Lung (tissue), 12 donors: Measurements from ENCODE around the gene SETBP1. TPM values are rescaled to one million over a fixed set of nuclear protein-coding genes. Genes with fewer than 3 reads are reported as not detected.

Source experiments
- ATAC-seq: fragments of 200-7000 bp; cut with Tn5 transposase; one replicate; pipeline ENCODE4 v1.9.1; 2020; ENCODE audit warnings: moderate number of reproducible peaks; ENCODE audit not compliant: insufficient read depth, low FRiP score
- DNase-seq, 3 donors: peaks; one replicate each; pipeline ENCODE4 v3.0.0-alpha.2; 2013 to 2017
- H3K27ac ChIP-seq, 2 donors: one replicate each; pipeline ENCODE4 v1.5.1; 2013; ENCODE audit warnings: mild to moderate bottlenecking in 2 of 2, moderate library complexity in 2 of 2, control low read depth in 1 of 2, inconsistent platforms in 1 of 2, low read depth in 1 of 2, low read length in 1 of 2
- H3K27me3 ChIP-seq, 3 donors: one replicate each; pipeline ENCODE4 v1.5.1; 2013; ENCODE audit warnings: low read length in 2 of 3; ENCODE audit not compliant: control insufficient read depth in 3 of 3, insufficient read depth in 3 of 3
- H3K36me3 ChIP-seq, 4 donors: one replicate each; pipeline ENCODE4 v1.5.1; 2013; ENCODE audit warnings: low read length in 4 of 4, mild to moderate bottlenecking in 1 of 4, moderate library complexity in 1 of 4; ENCODE audit not compliant: control insufficient read depth in 4 of 4, insufficient read depth in 4 of 4
- H3K4me1 ChIP-seq, 5 donors: one replicate each; pipeline ENCODE4 v1.5.1; 2013; ENCODE audit warnings: low read length in 5 of 5, mild to moderate bottlenecking in 2 of 5, moderate library complexity in 1 of 5; ENCODE audit not compliant: control insufficient read depth in 5 of 5, insufficient read depth in 5 of 5
- H3K4me3 ChIP-seq: one replicate; pipeline ENCODE4 v1.5.1; 2013; ENCODE audit warnings: mild to moderate bottlenecking, control low read depth, moderate library complexity
- H3K9ac ChIP-seq, 2 donors: one replicate each; pipeline ENCODE4 v1.5.1; 2013; ENCODE audit warnings: low read length in 2 of 2, control low read depth in 1 of 2; ENCODE audit not compliant: insufficient read depth in 1 of 2
- H3K9me3 ChIP-seq, 4 donors: one replicate each; pipeline ENCODE4 v1.5.1; 2013; ENCODE audit warnings: low read length in 3 of 4, mild to moderate bottlenecking in 1 of 4, moderate library complexity in 1 of 4; ENCODE audit not compliant: control insufficient read depth in 4 of 4, insufficient read depth in 3 of 4
- WGBS, 2 donors: extraction: QIAGEN DNeasy Blood & Tissue Kit; methylation state at CpG; one replicate each; pipeline ENCODE4 v1.1.7; 2013; 5-methylcytosine and 5-hydroxymethylcytosine counted together
- polyA plus RNA-seq, 2 donors: library from polyadenylated mRNA; stranded (reverse); fragments of 200-250 nt; gene quantifications; one replicate each; pipeline ENCODE4 v1.2.1, GENCODE V29; 2013
- total RNA-seq, 2 donors: library from RNA; depleted of rRNA in 1 of 2; stranded (reverse); fragments of >200 nt in 1 of 2; gene quantifications; one replicate each; pipeline ENCODE4 v1.2.1, GENCODE V29; 2014 to 2021
- TF ChIP-seq, protein P1 (sequence below): IDR thresholded peaks from 2 replicates; pipeline ENCODE4 v1.5.1; 2012; ENCODE audit warnings: mild to moderate bottlenecking; ENCODE audit errors: control extremely low read depth, extremely low read depth
- donor health status: control.
- donor health status: control.
- donor health status: Bipolar disorder and iron deficiency.
- donor health status: healthy.
- donor health status: DM: yes; HTN: yes; CAD: no.

The SETBP1 gene
- total and polyA plus RNA-seq, 4 donors = 1.6 to 43.8 (median 16.6) TPM

DNA sequence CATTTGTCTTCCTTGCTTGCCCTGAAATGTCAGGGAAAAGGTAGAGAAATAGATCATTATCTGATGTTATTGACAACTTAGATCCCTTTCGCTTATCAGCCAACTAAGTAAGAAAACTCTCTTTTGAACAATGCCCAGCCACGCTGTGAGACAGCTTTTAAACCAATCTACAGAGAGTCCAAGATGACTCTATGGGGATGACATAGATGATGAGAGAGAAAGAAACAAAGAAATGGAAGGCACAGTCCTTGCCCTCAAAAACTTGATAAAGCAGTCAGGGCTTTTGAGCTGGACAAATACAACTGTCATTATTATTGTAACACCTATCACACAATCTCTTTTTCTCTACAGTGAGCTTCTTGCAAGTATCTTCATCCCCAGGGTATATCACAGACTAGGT, 222.6 kb downstream of the SETBP1 start:
- H3K27ac ChIP-seq = no peak overlapping the region
- no peaks in the 10 kb centered on the region for H3K27me3 ChIP-seq
- ATAC-seq (no peak), DNase-seq (no peak)
- no peak overlapping the region for H3K9ac ChIP-seq
- WGBS, 2 donors = 94 to 99% methylated on average over 2 of the region's 2 CpGs
- H3K4me1 ChIP-seq = peaks cover 0 to 9% (median 2%) of the 10 kb centered on the region in 5 donors
- H3K9me3 ChIP-seq = no peaks in the 10 kb centered on the region
- no peaks in the 10 kb centered on the region for H3K36me3 ChIP-seq
- TF ChIP-seq, protein P1, sequence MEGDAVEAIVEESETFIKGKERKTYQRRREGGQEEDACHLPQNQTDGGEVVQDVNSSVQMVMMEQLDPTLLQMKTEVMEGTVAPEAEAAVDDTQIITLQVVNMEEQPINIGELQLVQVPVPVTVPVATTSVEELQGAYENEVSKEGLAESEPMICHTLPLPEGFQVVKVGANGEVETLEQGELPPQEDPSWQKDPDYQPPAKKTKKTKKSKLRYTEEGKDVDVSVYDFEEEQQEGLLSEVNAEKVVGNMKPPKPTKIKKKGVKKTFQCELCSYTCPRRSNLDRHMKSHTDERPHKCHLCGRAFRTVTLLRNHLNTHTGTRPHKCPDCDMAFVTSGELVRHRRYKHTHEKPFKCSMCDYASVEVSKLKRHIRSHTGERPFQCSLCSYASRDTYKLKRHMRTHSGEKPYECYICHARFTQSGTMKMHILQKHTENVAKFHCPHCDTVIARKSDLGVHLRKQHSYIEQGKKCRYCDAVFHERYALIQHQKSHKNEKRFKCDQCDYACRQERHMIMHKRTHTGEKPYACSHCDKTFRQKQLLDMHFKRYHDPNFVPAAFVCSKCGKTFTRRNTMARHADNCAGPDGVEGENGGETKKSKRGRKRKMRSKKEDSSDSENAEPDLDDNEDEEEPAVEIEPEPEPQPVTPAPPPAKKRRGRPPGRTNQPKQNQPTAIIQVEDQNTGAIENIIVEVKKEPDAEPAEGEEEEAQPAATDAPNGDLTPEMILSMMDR = no peak
- H3K4me3 ChIP-seq = no peak overlapping the region

DNA sequence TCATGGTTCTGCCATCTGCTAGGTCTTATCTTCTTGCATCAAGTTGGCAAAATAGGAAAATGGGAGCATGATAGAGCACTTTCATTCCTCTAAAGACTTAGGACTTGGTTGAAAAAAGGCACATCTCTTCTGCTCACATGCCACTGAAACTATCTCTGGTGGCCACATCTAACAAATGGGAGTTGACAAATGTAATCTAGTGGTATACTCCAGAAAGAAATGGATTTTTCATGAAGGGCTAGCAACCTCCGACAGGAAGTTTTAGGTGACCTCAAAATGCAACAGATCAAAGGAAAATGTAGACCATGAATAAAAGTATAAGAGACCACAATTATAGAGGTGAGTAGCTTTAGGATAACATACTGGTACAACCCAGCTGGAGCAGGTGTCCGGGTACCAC, 224.1 kb downstream of the SETBP1 start:
- Histone ChIP-seq H3K9ac (no peak overlapping the region), H3K9me3 (no peaks in the 10 kb centered on the region), H3K27ac (no peak overlapping the region), H3K27me3 (no peaks in the 10 kb centered on the region), H3K36me3 (no peaks in the 10 kb centered on the region), H3K4me3 (no peak overlapping the region), H3K4me1 (peaks cover 0 to 3% (median 0%) of the 10 kb centered on the region in 5 donors)
- ATAC-seq = no peak
- TF ChIP-seq, protein P1 = no peak
- WGBS, 2 donors = 88 to 94% methylated on average over 2 of the region's 2 CpGs
- no peak for DNase-seq

DNA sequence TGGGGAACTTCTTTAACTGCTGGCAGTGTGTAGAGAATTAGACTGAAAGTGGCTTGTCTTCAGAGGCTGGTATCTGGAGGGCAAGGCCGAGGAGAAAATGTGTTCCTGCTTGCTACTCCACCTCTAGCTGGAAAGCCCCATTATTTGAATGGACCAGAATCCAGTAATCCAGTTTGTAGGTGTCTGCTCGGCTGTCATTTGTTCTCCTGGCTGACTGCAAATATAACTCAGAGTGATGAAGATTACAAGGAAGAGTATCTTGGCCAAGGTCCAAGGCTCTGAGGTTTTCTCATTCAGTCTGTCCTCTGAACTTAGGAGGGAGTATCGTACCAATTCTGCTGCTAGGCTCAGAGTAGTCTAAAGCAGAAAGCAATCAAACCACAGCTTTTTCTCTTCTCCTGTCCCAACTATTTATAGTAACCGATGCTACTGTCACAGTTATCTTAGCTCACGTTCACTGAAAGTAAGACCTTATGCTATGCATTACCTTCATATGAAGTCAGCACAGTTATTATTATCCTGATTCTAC, 228.6 kb downstream of the SETBP1 start:
- Histone ChIP-seq H3K27ac (no peak overlapping the region), H3K9ac (no peak overlapping the region), H3K4me1 (peaks cover 0 to 3% (median 0%) of the 10 kb centered on the region in 5 donors), H3K36me3 (no peaks in the 10 kb centered on the region), H3K9me3 (no peaks in the 10 kb centered on the region), H3K27me3 (no peaks in the 10 kb centered on the region), H3K4me3 (no peak overlapping the region)
- TF ChIP-seq, protein P1 = no peak
- DNase-seq (peak in 1 of 3 donors; percentile 36), ATAC-seq (no peak)
- WGBS, 2 donors = 43 to 54% methylated on average over 5 of the region's 5 CpGs

DNA sequence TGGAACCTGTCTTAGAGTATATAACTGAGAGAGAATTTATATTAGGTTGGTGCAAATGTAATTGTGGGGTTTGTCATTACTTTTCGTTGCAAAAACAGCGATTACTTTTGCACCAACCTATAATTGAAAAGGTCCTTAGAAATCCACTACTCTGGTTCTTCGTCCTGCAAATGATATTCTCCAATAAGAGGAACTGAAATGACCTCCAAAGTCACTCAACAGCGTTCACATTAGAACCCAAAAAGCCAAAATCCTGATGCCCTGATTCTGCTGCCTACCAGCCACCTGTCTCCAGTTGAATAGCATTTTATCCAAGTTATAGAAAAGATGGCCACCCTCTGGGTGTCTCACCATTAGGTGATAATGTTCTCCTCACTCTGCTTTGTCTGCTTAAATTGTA, 230.6 kb downstream of the SETBP1 start:
- H3K27ac ChIP-seq = no peak overlapping the region

More for the DNA sequence above, 230.6 kb downstream of the SETBP1 start:
- no peaks in the 10 kb centered on the region for H3K9me3 ChIP-seq
- no peak overlapping the region for H3K9ac ChIP-seq
- no peak overlapping the region for H3K4me3 ChIP-seq
- 95 to 97% methylated on average over 4 of the region's 4 CpGs for WGBS, 2 donors
- H3K27me3 ChIP-seq = no peaks in the 10 kb centered on the region
- TF ChIP-seq, protein P1 = no peak
- H3K4me1 ChIP-seq = peaks cover 0 to 7% (median 0%) of the 10 kb centered on the region in 5 donors
- DNase-seq = no peak
- no peaks in the 10 kb centered on the region for H3K36me3 ChIP-seq
- ATAC-seq = no peak
